Vagina (tissue), 2 donors: ENCODE measurements around the gene PCDHGB4.

ENCODE experiments used
- POLR2A ChIP-seq, 2 donors: fragments of 450-650 bp; IDR thresholded peaks; one replicate each; pipeline ENCODE4 v1.6.1; 2017; ENCODE audit warnings: antibody characterized with exemption in 2 of 2, mild to moderate bottlenecking in 2 of 2, moderate library complexity in 2 of 2
- TF ChIP-seq, protein P1 (sequence below), 3 experiments: fragments of 450-650 bp in 2 of 3; fragments of 200-600 bp in 1 of 3; sonication (generic) in 1 of 3; IDR thresholded peaks; one replicate each; pipeline ENCODE4 v1.5.1; 2017 to 2019; ENCODE audit warnings: antibody characterized with exemption in 3 of 3, mild to moderate bottlenecking in 2 of 3, moderate library complexity in 2 of 3

DNA sequence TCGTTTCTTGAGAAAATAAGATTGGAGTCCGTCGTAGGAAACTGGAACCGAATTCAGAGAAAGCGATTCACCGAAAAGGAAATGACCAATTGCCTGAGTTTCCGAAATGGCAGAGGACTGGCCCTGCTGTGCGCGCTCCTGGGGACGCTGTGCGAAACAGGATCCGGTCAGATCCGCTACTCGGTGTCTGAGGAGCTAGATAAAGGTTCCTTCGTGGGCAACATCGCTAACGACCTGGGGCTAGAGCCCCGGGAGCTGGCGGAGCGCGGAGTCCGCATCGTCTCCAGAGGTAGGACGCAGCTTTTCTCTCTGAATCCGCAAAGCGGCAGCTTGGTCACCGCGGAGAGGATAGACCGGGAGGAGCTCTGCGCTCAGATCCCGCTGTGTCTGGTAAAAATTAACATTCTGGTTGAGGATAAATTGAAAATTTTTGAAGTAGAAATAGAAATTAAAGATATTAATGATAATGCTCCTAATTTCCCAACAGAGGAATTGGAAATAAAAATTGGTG is 43.5 kb upstream of the PCDHGB4 start:
- TF ChIP-seq, protein P1, sequence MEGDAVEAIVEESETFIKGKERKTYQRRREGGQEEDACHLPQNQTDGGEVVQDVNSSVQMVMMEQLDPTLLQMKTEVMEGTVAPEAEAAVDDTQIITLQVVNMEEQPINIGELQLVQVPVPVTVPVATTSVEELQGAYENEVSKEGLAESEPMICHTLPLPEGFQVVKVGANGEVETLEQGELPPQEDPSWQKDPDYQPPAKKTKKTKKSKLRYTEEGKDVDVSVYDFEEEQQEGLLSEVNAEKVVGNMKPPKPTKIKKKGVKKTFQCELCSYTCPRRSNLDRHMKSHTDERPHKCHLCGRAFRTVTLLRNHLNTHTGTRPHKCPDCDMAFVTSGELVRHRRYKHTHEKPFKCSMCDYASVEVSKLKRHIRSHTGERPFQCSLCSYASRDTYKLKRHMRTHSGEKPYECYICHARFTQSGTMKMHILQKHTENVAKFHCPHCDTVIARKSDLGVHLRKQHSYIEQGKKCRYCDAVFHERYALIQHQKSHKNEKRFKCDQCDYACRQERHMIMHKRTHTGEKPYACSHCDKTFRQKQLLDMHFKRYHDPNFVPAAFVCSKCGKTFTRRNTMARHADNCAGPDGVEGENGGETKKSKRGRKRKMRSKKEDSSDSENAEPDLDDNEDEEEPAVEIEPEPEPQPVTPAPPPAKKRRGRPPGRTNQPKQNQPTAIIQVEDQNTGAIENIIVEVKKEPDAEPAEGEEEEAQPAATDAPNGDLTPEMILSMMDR (IDR thresholded peaks at IDR 0.05): no peak
- TF ChIP-seq POLR2A (IDR thresholded peaks at IDR 0.05): no peak
